DOHH2 (cell line): ENCODE measurements around the gene NKPD1.

Source experiments
- CTCF ChIP-seq: fragments of 200-600 bp; sonication (generic); IDR thresholded peaks from one replicate; pipeline ENCODE4 v1.5.1; 2014; ENCODE audit warnings: antibody characterized with exemption, mild to moderate bottlenecking, low read depth, low read length; ENCODE audit not compliant: poor library complexity, severe bottlenecking
- EZH2phosphoT487 ChIP-seq: fragments of 200-600 bp; sonication (generic); IDR thresholded peaks from 2 replicates; pipeline ENCODE4 v1.6.1; 2017; ENCODE audit warnings: borderline replicate concordance, mild to moderate bottlenecking, antibody characterized with exemption, low read length, moderate library complexity, mixed read lengths

GRCh38 chr19:45117671-45118070, 43.1 kb downstream of the NKPD1 start:
- TF ChIP-seq CTCF = no peak
- no peak for TF ChIP-seq EZH2phosphoT487
